Measurements from ENCODE around the gene GAPDHS.

DNA sequence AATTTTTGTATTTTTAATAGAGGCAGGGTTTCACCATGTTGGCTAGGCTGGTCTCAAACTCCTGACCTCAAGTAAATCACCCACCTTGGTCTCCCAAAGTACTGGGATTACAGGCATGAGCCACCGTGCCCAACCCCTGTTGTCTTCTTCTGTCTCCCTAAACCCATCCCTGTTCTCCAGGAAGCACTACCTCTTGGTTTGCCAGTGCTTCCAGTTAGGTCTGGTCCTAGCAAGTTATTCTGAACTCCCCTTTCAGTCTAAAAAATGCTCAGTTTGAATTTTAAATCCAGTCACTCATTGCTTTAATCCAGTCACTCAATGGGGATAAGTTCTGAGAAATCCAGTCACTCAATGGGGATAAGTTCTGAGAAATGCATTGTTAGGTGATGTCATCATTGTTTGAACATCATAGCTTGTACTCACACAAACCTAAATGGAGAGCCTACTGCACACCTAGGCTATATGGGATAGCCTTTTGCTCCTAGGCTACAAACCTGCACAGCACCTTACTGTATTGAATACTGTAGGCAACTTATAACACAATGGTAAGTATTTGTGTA is 38.2 kb downstream of the GAPDHS start:
- TF ChIP-seq, protein P1, sequence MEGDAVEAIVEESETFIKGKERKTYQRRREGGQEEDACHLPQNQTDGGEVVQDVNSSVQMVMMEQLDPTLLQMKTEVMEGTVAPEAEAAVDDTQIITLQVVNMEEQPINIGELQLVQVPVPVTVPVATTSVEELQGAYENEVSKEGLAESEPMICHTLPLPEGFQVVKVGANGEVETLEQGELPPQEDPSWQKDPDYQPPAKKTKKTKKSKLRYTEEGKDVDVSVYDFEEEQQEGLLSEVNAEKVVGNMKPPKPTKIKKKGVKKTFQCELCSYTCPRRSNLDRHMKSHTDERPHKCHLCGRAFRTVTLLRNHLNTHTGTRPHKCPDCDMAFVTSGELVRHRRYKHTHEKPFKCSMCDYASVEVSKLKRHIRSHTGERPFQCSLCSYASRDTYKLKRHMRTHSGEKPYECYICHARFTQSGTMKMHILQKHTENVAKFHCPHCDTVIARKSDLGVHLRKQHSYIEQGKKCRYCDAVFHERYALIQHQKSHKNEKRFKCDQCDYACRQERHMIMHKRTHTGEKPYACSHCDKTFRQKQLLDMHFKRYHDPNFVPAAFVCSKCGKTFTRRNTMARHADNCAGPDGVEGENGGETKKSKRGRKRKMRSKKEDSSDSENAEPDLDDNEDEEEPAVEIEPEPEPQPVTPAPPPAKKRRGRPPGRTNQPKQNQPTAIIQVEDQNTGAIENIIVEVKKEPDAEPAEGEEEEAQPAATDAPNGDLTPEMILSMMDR (IDR thresholded peaks at IDR 0.05): no peak
- TF ChIP-seq TAF1 (IDR thresholded peaks at IDR 0.05; ENCODE audit: borderline replicate concordance, low read depth, low read length): no peak
- no peak for TF ChIP-seq YY1 (IDR thresholded peaks at IDR 0.05; ENCODE audit: low read depth)
- no peak for TF ChIP-seq POLR2AphosphoS5 (IDR thresholded peaks at IDR 0.05; ENCODE audit: low read depth, low read length)
- no peak for TF ChIP-seq GABPA (IDR thresholded peaks at IDR 0.05; ENCODE audit: low read depth)
- TF ChIP-seq JUND (IDR thresholded peaks at IDR 0.05): no peak
